DND-41 (cell line): Measurements from ENCODE around the gene PXN.
"Not testable (repeated sequence)": the region's sequence is repeated elsewhere in the genome, so short reads cannot be mapped to it uniquely, and the experiment has no call there.

ENCODE experiments used
- EZH2 ChIP-seq: IDR thresholded peaks from 3 replicates; pipeline ENCODE4 v1.6.1; 2012; ENCODE audit warnings: borderline replicate concordance, low read depth, mild to moderate bottlenecking, moderate library complexity, low read length, inconsistent platforms; ENCODE audit not compliant: severe bottlenecking
- TF ChIP-seq, protein P1 (sequence below): IDR thresholded peaks from 2 replicates; pipeline ENCODE4 v1.5.1; 2012; ENCODE audit warnings: borderline replicate concordance, low read length, moderate library complexity, mild to moderate bottlenecking; ENCODE audit not compliant: poor library complexity, severe bottlenecking; ENCODE audit errors: extremely low read depth

DNA sequence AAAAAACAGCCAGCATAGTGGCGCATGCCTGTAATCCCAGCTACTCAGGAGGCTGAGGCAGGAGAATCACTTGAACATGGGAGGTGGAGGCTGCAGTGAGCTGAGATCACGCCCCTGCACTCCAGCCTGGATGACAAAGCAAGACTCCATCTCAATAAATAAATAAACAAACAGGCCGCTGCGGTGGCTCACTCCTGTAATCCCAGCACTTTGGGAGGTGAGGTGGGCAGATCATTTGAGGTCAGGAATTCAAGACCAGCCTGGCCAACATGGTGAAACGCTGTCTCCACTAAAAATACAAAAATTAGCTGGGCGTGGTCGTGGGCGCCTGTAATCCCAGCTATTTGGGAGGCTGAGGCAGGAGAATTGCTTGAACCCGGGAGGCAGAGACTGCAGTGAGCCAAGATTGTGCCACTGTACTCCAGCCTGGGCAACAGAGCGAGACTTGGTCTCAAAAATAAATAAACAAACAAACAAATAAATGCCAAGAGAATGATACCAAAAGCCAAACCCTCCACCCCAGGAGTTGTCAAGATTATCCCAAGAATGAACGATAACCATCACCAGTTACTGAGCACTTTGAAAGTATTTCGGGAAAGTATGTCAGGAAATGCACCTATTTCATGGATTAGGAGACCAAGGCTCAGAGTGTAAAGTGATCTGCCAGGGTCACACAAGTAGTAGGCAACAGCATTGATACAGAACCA is 14.0 kb downstream of the PXN start:
- TF ChIP-seq, protein P1, sequence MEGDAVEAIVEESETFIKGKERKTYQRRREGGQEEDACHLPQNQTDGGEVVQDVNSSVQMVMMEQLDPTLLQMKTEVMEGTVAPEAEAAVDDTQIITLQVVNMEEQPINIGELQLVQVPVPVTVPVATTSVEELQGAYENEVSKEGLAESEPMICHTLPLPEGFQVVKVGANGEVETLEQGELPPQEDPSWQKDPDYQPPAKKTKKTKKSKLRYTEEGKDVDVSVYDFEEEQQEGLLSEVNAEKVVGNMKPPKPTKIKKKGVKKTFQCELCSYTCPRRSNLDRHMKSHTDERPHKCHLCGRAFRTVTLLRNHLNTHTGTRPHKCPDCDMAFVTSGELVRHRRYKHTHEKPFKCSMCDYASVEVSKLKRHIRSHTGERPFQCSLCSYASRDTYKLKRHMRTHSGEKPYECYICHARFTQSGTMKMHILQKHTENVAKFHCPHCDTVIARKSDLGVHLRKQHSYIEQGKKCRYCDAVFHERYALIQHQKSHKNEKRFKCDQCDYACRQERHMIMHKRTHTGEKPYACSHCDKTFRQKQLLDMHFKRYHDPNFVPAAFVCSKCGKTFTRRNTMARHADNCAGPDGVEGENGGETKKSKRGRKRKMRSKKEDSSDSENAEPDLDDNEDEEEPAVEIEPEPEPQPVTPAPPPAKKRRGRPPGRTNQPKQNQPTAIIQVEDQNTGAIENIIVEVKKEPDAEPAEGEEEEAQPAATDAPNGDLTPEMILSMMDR = not testable (repeated sequence)
- not testable (repeated sequence) for TF ChIP-seq EZH2
